Parathyroid adenoma (tissue), 2 donors: ENCODE data around the gene STRA6.
"Not testable (repeated sequence)": the region's sequence is repeated elsewhere in the genome, so short reads cannot be mapped to it uniquely, and the experiment has no call there.

ENCODE experiments used
- H2AFZ ChIP-seq: fragments of 300-600 bp; sonication (generic); one replicate; pipeline ENCODE4 v1.7.0; 2017; ENCODE audit warnings: antibody characterized with exemption, mild to moderate bottlenecking
- H3K27ac ChIP-seq: fragments of 300-600 bp; sonication (generic); one replicate; pipeline ENCODE4 v1.7.0; 2017
- H3K27me3 ChIP-seq: fragments of 300-600 bp; sonication (generic); one replicate; pipeline ENCODE4 v1.7.0; 2017; ENCODE audit warnings: low read length; ENCODE audit not compliant: control insufficient read depth, insufficient read depth
- H3K36me3 ChIP-seq: fragments of 300-600 bp; sonication (generic); one replicate; pipeline ENCODE4 v1.7.0; 2017; ENCODE audit warnings: low read length; ENCODE audit not compliant: control insufficient read depth, insufficient read depth
- H3K4me1 ChIP-seq: fragments of 300-600 bp; sonication (generic); one replicate; pipeline ENCODE4 v1.7.0; 2017; ENCODE audit warnings: control low read depth
- H3K4me2 ChIP-seq: fragments of 300-600 bp; sonication (generic); one replicate; pipeline ENCODE4 v1.7.0; 2017; ENCODE audit warnings: low read length
- H3K4me3 ChIP-seq: fragments of 300-600 bp; sonication (generic); one replicate; pipeline ENCODE4 v1.7.0; 2017; ENCODE audit warnings: low read depth, low read length
- H3K79me2 ChIP-seq: fragments of 300-600 bp; sonication (generic); one replicate; pipeline ENCODE4 v1.7.0; 2017; ENCODE audit warnings: control low read depth
- H3K9ac ChIP-seq: fragments of 300-600 bp; sonication (generic); one replicate; pipeline ENCODE4 v1.7.0; 2017; ENCODE audit warnings: mild to moderate bottlenecking
- H3K9me3 ChIP-seq: fragments of 300-600 bp; sonication (generic); one replicate; pipeline ENCODE4 v1.7.0; 2017; ENCODE audit warnings: low read length; ENCODE audit not compliant: control insufficient read depth
- TF ChIP-seq, protein P1 (sequence below): fragments of 300-600 bp; sonication (generic); IDR thresholded peaks from one replicate; pipeline ENCODE4 v1.7.0; 2017; ENCODE audit warnings: antibody characterized with exemption, mild to moderate bottlenecking
- donor health status: primary hyperparathyroidism.

STRA6 gene

GRCh38 chr15:74168711-74169126 is 33.9 kb downstream of the STRA6 start:
- Histone ChIP-seq H3K4me1 (no peaks in the 10 kb centered on the region), H3K27ac (no peak overlapping the region)

GRCh38 chr15:74167891-74168331 is 34.7 kb downstream of the STRA6 start:
- Histone ChIP-seq H3K9ac (no peak overlapping the region), H3K27ac (no peak overlapping the region), H3K27me3 (no peaks in the 10 kb centered on the region), H3K4me1 (no peaks in the 10 kb centered on the region), H3K9me3 (no peaks in the 10 kb centered on the region), H3K4me2 (no peak overlapping the region), H3K79me2 (no peaks in the 10 kb centered on the region), H3K36me3 (no peaks in the 10 kb centered on the region), H2AFZ (no peak overlapping the region), H3K4me3 (no peak overlapping the region)
- TF ChIP-seq, protein P1, sequence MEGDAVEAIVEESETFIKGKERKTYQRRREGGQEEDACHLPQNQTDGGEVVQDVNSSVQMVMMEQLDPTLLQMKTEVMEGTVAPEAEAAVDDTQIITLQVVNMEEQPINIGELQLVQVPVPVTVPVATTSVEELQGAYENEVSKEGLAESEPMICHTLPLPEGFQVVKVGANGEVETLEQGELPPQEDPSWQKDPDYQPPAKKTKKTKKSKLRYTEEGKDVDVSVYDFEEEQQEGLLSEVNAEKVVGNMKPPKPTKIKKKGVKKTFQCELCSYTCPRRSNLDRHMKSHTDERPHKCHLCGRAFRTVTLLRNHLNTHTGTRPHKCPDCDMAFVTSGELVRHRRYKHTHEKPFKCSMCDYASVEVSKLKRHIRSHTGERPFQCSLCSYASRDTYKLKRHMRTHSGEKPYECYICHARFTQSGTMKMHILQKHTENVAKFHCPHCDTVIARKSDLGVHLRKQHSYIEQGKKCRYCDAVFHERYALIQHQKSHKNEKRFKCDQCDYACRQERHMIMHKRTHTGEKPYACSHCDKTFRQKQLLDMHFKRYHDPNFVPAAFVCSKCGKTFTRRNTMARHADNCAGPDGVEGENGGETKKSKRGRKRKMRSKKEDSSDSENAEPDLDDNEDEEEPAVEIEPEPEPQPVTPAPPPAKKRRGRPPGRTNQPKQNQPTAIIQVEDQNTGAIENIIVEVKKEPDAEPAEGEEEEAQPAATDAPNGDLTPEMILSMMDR: no peak

More at GRCh38 chr15:74168711-74169126, 33.9 kb downstream of the STRA6 start:
- no peaks in the 10 kb centered on the region for H3K27me3 ChIP-seq
- H3K36me3 ChIP-seq: no peaks in the 10 kb centered on the region
- H3K4me3 ChIP-seq: no peak overlapping the region
- H3K9ac ChIP-seq: no peak overlapping the region
- H3K79me2 ChIP-seq: no peaks in the 10 kb centered on the region
- H3K9me3 ChIP-seq: no peaks in the 10 kb centered on the region
- no peak overlapping the region for H2AFZ ChIP-seq
- TF ChIP-seq, protein P1: no peak
- H3K4me2 ChIP-seq: no peak overlapping the region

- no peaks in the 10 kb centered on the region for H3K9me3 ChIP-seq
- H3K9ac ChIP-seq: no peak overlapping the region
- TF ChIP-seq, protein P1: no peak
- H3K4me1 ChIP-seq: no peaks in the 10 kb centered on the region
- no peaks in the 10 kb centered on the region for H3K36me3 ChIP-seq
- H2AFZ ChIP-seq: no peak overlapping the region
- H3K27ac ChIP-seq: no peak overlapping the region
- H3K4me3 ChIP-seq: no peak overlapping the region
- no peak overlapping the region for H3K4me2 ChIP-seq
- no peaks in the 10 kb centered on the region for H3K27me3 ChIP-seq
- no peaks in the 10 kb centered on the region for H3K79me2 ChIP-seq
Measured at GRCh38 chr15:74165461-74165860, 37.1 kb downstream of the STRA6 start.

DNA sequence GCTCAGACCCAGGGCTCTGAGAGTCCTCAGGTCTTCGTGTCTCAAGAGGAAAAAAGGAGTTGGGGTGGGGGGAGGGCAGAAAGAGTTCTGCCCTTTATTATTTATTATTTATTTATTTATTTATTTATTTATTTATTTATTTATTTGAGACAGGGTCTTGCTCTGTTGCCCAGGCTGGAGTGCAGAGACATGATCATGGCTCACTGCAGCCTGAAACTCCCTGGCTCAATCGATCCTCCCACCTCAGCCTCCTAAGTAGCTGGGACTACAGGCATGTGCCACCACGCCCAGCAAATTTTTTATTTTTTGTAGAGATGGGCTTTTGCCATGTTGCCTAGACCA is 40.4 kb downstream of the STRA6 start:
- H3K9ac ChIP-seq, H3K27me3 ChIP-seq, H3K79me2 ChIP-seq, H3K27ac ChIP-seq, H3K36me3 ChIP-seq, H2AFZ ChIP-seq, H3K4me3 ChIP-seq, H3K4me2 ChIP-seq, H3K4me1 ChIP-seq, H3K9me3 ChIP-seq: not testable (repeated sequence)

GRCh38 chr15:74160390-74160789 is 42.2 kb downstream of the STRA6 start:
- not testable (repeated sequence) for H3K27ac ChIP-seq, H3K9me3 ChIP-seq, H3K9ac ChIP-seq, H3K4me2 ChIP-seq, H3K79me2 ChIP-seq, H3K4me3 ChIP-seq, H3K36me3 ChIP-seq, H3K27me3 ChIP-seq, H2AFZ ChIP-seq
- peaks cover 11% of the 10 kb centered on the region for H3K4me1 ChIP-seq

- TF ChIP-seq, protein P1: no peak
- H3K79me2 ChIP-seq: no peaks in the 10 kb centered on the region
- H3K27me3 ChIP-seq: no peaks in the 10 kb centered on the region
- H3K36me3 ChIP-seq: no peaks in the 10 kb centered on the region
- H3K9me3 ChIP-seq: no peaks in the 10 kb centered on the region
- peaks cover 11% of the 10 kb centered on the region for H3K4me1 ChIP-seq
- no peak overlapping the region for H3K4me3 ChIP-seq
- no peak overlapping the region for H3K9ac ChIP-seq
- H3K27ac ChIP-seq: no peak overlapping the region
- H2AFZ ChIP-seq: no peak overlapping the region
- no peak overlapping the region for H3K4me2 ChIP-seq
Measured at GRCh38 chr15:74159773-74160172, 42.8 kb downstream of the STRA6 start.
